DND-41 (cell line): ENCODE measurements around the gene SCGB2B2.

Experiments
- ATAC-seq: fragments of 200-7000 bp; cut with Tn5 transposase; 3 replicates; pipeline ENCODE4 v1.9.1; 2021; ENCODE audit warnings: low read depth; ENCODE audit not compliant: insufficient read depth
- DNase-seq: peaks from one replicate; pipeline ENCODE4 v3.0.0-alpha.2; 2020
- H2AFZ ChIP-seq: 2 replicates; pipeline ENCODE4 v1.6.0; 2012; ENCODE audit warnings: low read depth, low read length
- H3K27ac ChIP-seq: 2 replicates; pipeline ENCODE4 v1.5.1; 2012; ENCODE audit warnings: low read length, inconsistent platforms
- H3K27me3 ChIP-seq: fragments of 200-600 bp; sonication (generic); 2 replicates; pipeline ENCODE4 v1.6.0; 2012; ENCODE audit warnings: low read length, mild to moderate bottlenecking, inconsistent platforms; ENCODE audit not compliant: insufficient read depth, poor library complexity
- H3K36me3 ChIP-seq: 2 replicates; pipeline ENCODE4 v1.5.1; 2012; ENCODE audit warnings: low read length, inconsistent platforms; ENCODE audit not compliant: insufficient read depth
- H3K4me1 ChIP-seq: 2 replicates; pipeline ENCODE4 v1.5.1; 2012; ENCODE audit warnings: mild to moderate bottlenecking, low read length; ENCODE audit not compliant: insufficient read depth
- H3K4me2 ChIP-seq: 2 replicates; pipeline ENCODE4 v1.6.0; 2012; ENCODE audit warnings: mild to moderate bottlenecking, moderate library complexity, low read length, inconsistent platforms; ENCODE audit not compliant: insufficient read depth
- H3K4me3 ChIP-seq, 2 experiments: fragments of 200-600 bp in 1 of 2; shearing (Covaris generic) in 1 of 2; 2 replicates each; pipeline ENCODE4 v1.5.1; 2012 to 2016; ENCODE audit warnings: inconsistent platforms in 2 of 2, low read length in 2 of 2, mild to moderate bottlenecking in 2 of 2, low read depth in 1 of 2, moderate library complexity in 1 of 2
- H3K79me2 ChIP-seq: 2 replicates; pipeline ENCODE4 v1.6.0; 2012; ENCODE audit warnings: low read length, inconsistent platforms; ENCODE audit not compliant: insufficient read depth
- H3K9ac ChIP-seq: 2 replicates; pipeline ENCODE4 v1.6.0; 2012; ENCODE audit warnings: low read depth, mild to moderate bottlenecking, inconsistent platforms, low read length, moderate library complexity
- H3K9me3 ChIP-seq: 2 replicates; pipeline ENCODE4 v1.5.1; 2012; ENCODE audit warnings: low read length, moderate library complexity, mild to moderate bottlenecking, inconsistent platforms; ENCODE audit not compliant: insufficient read depth, severe bottlenecking
- H4K20me1 ChIP-seq: 2 replicates; pipeline ENCODE4 v1.6.0; 2012; ENCODE audit warnings: low read length; ENCODE audit not compliant: insufficient read depth
- EZH2 ChIP-seq: IDR thresholded peaks from 3 replicates; pipeline ENCODE4 v1.6.1; 2012; ENCODE audit warnings: borderline replicate concordance, low read depth, mild to moderate bottlenecking, moderate library complexity, low read length, inconsistent platforms; ENCODE audit not compliant: severe bottlenecking
- TF ChIP-seq, protein P1 (sequence below): IDR thresholded peaks from 2 replicates; pipeline ENCODE4 v1.5.1; 2012; ENCODE audit warnings: borderline replicate concordance, low read length, moderate library complexity, mild to moderate bottlenecking; ENCODE audit not compliant: poor library complexity, severe bottlenecking; ENCODE audit errors: extremely low read depth

The SCGB2B2 gene

DNA sequence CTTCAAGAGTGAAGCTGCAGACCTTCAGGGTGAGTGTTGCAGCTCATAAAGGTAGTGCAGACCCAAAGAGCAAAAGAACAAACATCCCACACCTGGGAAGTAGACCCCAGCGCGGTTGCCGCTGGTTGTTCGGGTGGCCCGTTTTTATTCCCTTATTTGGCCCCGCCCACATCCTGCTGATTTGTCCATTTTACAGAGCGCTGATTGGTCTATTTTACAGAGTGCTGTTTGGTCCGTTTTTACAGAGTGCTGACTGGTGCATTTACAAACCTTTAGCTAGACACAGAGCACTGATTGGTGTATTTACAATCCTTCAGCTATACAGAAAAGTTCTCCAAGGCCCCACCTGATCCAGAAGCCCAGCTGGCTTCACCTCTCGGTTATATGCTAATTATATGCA lies 1.0 kb downstream of the SCGB2B2 start:
- H2AFZ ChIP-seq = 0 out of 2 replicates have a peak overlapping the region, but pooled peaks have one; percentile 70
- no peaks in the 10 kb centered on the region for H3K9me3 ChIP-seq
- H3K27ac ChIP-seq = no peak overlapping the region
- peaks cover 12% of the 10 kb centered on the region for H3K79me2 ChIP-seq
- H3K27me3 ChIP-seq = no peaks in the 10 kb centered on the region
- no peak for TF ChIP-seq EZH2
- TF ChIP-seq, protein P1, sequence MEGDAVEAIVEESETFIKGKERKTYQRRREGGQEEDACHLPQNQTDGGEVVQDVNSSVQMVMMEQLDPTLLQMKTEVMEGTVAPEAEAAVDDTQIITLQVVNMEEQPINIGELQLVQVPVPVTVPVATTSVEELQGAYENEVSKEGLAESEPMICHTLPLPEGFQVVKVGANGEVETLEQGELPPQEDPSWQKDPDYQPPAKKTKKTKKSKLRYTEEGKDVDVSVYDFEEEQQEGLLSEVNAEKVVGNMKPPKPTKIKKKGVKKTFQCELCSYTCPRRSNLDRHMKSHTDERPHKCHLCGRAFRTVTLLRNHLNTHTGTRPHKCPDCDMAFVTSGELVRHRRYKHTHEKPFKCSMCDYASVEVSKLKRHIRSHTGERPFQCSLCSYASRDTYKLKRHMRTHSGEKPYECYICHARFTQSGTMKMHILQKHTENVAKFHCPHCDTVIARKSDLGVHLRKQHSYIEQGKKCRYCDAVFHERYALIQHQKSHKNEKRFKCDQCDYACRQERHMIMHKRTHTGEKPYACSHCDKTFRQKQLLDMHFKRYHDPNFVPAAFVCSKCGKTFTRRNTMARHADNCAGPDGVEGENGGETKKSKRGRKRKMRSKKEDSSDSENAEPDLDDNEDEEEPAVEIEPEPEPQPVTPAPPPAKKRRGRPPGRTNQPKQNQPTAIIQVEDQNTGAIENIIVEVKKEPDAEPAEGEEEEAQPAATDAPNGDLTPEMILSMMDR = no peak
- peaks cover 17% of the 10 kb centered on the region for H3K36me3 ChIP-seq
- peak overlapping the region; percentile 64 for H3K4me2 ChIP-seq
- H3K9ac ChIP-seq = peak overlapping the region; percentile 83; the same call in 1 of the 2 replicates
- ATAC-seq (no peak), DNase-seq (no peak)
- H3K4me3 ChIP-seq = peak overlapping the region in 1 of 2 experiments; percentile 69; a peak in 2 of 4 replicates
- H4K20me1 ChIP-seq = no peaks in the 10 kb centered on the region
- peaks cover 46% of the 10 kb centered on the region for H3K4me1 ChIP-seq

DNA sequence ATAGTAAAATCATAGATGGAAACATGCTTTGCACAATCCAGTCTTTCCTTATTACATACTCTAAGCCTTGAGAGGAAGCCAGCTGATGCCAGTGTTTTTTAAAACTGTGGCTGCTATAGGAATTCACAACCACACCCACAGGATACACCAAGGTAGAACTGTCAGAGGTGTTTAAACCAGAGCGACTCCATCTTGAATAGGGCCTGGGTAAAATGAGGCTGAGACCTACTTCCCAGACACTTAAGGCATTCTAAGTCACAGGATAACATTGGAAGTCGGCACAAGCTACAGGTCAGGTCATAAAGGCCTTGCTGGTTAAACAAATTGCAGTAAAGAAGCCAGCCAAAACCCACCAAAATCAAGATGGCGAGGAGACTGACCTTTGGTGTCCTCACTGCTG lies 1.7 kb downstream of the SCGB2B2 start:
- H3K9me3 ChIP-seq = no peaks in the 10 kb centered on the region
- H3K36me3 ChIP-seq = peaks cover 17% of the 10 kb centered on the region
- no peak overlapping the region for H3K9ac ChIP-seq
- peaks cover 12% of the 10 kb centered on the region for H3K79me2 ChIP-seq
- H3K27me3 ChIP-seq = no peaks in the 10 kb centered on the region
- H3K27ac ChIP-seq = no peak overlapping the region
- H3K4me3 ChIP-seq = peak overlapping the region in 1 of 2 experiments; percentile 10; a peak in 1 of 4 replicates
- peak overlapping the region; percentile 43 for H3K4me2 ChIP-seq
- no peak for TF ChIP-seq EZH2
- TF ChIP-seq, protein P1 = no peak
- DNase-seq (no peak), ATAC-seq (no peak)
- H4K20me1 ChIP-seq = no peaks in the 10 kb centered on the region
- H2AFZ ChIP-seq = no peak overlapping the region
- peaks cover 46% of the 10 kb centered on the region for H3K4me1 ChIP-seq

DNA sequence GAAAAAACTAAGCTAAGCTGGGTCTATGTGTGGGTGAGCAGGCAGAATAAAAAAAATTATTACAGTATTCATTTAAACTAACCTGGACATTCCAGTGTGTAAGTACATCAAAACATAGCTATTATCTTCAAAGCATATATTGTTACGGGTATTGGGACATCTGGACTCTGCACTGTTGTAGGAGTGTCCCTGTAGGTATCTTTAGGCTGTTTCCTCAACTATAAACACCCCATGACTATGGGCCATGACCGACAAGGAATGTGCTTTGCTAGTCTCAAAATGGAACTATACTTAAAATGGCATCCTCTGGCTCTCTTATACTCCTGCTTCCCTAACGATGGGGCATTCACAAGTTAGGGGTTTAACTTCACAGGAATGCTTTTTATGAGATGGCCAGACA lies 3.4 kb downstream of the SCGB2B2 start:
- Histone ChIP-seq H4K20me1 (no peaks in the 10 kb centered on the region), H3K4me2 (0 out of 2 replicates have a peak overlapping the region, but pooled peaks have one; percentile 21), H3K9ac (no peak overlapping the region), H2AFZ (no peak overlapping the region), H3K27ac (no peak overlapping the region), H3K36me3 (0 out of 2 replicates have a peak, but pooled peaks cover under 1% of the 10 kb centered on the region), H3K9me3 (no peaks in the 10 kb centered on the region), H3K4me1 (peaks cover 34% of the 10 kb centered on the region), H3K4me3 (no peak overlapping the region), H3K27me3 (no peaks in the 10 kb centered on the region), H3K79me2 (peaks cover 10% of the 10 kb centered on the region)
- ATAC-seq (no peak), DNase-seq (no peak)
- no peak for TF ChIP-seq EZH2
- TF ChIP-seq, protein P1 = no peak
